Lung microvascular endothelial cell (primary cell): ENCODE measurements around the gene OVCA2. TPM values are rescaled to one million over a fixed set of nuclear protein-coding genes. Genes with fewer than 3 reads are reported as not detected.

Experiments used
- DNase-seq, 2 donors: peaks; one replicate each; pipeline versions ENCODE4 v3.0.0 to v3.0.0-alpha.2; 2010; ENCODE audit warnings: low read depth in 2 of 2
- total RNA-seq: library from RNA; depleted of rRNA; stranded (reverse); fragments of >200 nt; gene quantifications from 2 replicates; pipeline ENCODE4 v1.2.1, GENCODE V29; 2014

Gene OVCA2
- total RNA-seq, 1 donor from 2014 or later = 48.2 TPM

DNA sequence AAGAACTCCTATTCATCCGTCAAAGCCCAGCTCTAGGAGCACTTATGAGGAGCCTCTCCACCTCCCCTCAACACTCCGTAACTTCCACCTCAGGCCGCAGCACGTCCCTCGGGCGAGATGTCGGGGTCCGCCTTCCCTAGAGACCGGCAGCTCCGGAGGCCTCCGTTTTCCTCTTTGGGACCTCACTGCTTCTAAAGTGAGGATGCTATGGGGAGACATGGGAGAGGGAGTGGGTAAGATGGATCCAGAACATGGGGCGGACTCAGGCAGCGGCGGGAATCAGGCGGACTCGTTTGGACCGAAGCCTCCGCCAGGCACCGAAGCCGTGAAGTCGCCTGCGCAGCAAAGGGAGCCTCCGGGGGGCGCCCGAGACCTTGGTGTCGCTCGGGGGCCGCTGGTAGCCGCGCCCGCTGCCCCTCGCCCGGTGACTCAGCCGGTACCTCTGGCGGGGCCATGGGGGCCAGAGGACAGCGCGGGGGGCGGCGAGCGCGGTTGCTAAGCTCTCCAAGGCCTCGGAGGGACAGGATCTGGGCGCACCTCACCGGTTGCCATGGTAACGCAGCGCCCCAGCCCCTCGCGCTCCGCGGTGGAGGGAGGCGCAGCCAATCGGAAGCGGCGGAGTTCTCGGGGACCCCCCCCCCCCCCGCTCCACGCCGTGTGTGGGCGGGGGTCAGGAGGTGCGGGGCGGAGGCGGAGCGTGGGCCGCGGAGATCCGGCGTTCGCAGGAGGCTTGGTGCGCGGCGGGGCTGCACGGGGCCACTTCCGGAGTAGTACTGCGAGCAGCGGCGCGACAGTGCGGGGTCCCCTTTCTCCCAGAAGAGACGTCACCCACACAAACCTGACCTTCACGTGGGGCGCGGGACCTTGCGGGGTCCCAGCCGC lies 11.8 kb downstream of the OVCA2 start:
- peak; percentile 84 to 89 for DNase-seq

DNA sequence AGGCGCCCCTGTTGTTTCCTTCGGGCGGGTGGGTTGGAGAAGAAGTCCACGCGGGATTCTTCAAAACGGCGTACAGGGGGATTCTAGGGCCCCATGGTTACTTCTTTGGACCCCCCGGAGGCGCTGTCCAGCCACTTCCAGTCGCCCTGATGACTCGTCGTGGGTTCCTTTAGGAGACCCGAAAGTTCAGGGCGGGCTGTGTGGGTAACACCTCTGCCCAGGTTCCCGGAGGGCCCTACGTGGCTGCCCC lies 12.4 kb downstream of the OVCA2 start:
- DNase-seq = no peak

DNA sequence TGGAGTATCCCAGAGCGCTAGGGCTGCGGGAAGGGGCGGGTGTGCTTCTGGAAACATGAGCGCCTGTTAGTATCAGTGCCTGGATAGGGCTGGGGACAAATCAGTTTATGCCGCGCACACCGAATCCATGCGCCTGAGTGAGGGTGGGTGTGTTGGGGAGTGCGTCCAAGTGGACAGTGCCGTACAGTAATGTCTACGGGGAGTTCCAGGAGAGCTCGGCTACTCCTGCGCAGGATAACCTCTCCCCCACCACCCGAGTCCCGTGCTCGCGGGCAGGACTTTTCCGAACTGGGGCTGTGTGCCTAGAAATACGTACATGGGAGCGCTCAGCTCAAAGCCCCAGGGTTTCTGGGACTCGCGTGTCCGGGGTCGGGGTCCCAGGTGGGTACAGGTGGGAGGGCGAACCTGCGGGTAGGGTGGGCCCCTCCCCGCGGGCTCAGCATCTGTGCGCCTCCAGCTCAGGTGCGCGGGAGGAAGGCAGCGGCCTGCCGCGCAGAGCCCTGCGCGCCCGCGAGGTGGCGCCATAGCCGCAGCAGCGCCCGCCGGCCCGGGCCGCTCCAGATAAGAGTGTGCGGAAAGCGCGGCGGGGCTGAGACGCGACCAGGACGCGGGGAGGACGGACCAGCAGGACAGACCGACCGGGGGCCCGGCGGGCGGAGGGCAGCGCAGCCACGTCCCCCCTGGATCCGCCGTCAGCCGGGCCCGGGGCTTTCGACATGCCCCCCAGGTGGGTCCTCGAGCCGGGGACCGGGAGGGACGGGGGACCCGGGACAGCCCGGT lies 12.9 kb downstream of the OVCA2 start, which contains the start of gene HIC1:
TSS of gene HIC1 (plus strand) at position 592 of the 780 bp plus-strand sequence. CDS start 1,588 bp downstream, outside the sequence.
- DNase-seq = peak; percentile 87 to 90

DNA sequence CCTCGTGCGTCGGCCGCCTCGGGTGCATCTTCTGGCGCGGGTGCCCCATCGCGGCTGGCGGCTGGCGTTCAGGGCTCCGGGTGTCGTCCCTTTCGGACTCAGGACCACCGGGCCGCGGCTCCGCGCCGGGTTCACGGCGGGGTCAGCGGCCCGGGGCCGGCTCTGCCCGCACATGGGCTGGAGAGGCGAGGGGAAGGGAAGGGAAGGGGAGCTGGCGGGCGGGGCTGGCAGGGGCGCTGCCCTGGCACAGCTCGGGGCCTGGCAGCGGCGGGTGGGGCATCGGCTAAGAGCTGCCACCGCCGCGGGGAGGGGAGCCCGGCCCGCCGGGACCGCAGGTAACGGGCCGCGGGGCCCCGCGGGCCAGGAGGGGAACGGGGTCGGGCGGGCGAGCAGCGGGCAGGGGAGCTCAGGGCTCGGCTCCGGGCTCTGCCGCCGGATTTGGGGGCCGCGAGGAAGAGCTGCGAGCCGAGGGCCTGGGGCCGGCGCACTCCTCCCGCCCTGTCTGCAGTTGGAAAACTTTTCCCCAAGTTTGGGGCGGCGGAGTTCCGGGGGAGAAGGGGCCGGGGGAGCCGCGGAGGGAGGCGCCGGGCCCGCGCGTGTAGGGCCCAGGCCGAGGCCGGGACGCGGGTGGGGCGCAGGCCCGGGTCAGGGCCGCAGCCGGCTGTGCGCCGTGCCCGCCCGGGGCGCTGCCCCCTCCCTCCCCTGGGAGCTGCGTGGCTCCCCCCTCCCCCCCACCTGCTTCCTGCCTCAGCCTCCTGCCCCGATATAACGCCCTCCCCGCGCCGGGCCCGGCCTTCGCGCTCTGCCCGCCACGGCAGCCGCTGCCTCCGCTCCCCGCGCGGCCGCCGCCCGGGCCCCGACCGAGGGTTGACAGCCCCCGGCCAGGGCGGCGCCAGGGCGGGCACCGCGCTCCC lies 13.7 kb downstream of the OVCA2 start:
- peak; percentile 70 to 71 for DNase-seq

DNA sequence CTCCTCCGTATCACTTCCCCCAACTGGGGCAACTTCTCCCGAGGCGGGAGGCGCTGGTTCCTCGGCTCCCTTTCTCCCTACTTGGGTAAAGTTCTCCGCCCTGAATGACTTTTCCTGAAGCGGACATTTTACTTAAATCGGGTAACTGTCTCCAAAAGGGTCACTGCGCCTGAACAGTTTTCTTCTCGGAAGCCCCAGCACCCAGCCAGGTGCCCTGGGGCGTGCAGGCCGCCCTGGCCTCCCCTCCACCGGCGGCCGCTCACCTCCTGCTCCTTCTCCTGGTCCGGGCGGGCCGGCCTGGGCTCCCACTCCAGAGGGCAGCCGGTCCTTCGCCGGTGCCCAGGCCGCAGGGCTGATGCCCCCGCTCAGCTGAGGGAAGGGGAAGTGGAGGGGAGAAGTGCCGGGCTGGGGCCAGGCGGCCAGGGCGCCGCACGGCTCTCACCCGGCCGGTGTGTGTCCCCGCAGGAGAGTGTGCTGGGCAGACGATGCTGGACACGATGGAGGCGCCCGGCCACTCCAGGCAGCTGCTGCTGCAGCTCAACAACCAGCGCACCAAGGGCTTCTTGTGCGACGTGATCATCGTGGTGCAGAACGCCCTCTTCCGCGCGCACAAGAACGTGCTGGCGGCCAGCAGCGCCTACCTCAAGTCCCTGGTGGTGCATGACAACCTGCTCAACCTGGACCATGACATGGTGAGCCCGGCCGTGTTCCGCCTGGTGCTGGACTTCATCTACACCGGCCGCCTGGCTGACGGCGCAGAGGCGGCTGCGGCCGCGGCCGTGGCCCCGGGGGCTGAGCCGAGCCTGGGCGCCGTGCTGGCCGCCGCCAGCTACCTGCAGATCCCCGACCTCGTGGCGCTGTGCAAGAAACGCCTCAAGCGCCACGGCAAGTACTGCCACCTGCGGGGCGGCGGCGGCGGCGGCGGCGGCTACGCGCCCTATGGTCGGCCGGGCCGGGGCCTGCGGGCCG lies 14.7 kb downstream of the OVCA2 start:
- DNase-seq = peak; percentile 53 to 68

DNA sequence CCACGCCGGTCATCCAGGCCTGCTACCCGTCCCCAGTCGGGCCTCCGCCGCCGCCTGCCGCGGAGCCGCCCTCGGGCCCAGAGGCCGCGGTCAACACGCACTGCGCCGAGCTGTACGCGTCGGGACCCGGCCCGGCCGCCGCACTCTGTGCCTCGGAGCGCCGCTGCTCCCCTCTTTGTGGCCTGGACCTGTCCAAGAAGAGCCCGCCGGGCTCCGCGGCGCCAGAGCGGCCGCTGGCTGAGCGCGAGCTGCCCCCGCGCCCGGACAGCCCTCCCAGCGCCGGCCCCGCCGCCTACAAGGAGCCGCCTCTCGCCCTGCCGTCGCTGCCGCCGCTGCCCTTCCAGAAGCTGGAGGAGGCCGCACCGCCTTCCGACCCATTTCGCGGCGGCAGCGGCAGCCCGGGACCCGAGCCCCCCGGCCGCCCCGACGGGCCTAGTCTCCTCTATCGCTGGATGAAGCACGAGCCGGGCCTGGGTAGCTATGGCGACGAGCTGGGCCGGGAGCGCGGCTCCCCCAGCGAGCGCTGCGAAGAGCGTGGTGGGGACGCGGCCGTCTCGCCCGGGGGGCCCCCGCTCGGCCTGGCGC lies 15.4 kb downstream of the OVCA2 start:
- DNase-seq = no peak

DNA sequence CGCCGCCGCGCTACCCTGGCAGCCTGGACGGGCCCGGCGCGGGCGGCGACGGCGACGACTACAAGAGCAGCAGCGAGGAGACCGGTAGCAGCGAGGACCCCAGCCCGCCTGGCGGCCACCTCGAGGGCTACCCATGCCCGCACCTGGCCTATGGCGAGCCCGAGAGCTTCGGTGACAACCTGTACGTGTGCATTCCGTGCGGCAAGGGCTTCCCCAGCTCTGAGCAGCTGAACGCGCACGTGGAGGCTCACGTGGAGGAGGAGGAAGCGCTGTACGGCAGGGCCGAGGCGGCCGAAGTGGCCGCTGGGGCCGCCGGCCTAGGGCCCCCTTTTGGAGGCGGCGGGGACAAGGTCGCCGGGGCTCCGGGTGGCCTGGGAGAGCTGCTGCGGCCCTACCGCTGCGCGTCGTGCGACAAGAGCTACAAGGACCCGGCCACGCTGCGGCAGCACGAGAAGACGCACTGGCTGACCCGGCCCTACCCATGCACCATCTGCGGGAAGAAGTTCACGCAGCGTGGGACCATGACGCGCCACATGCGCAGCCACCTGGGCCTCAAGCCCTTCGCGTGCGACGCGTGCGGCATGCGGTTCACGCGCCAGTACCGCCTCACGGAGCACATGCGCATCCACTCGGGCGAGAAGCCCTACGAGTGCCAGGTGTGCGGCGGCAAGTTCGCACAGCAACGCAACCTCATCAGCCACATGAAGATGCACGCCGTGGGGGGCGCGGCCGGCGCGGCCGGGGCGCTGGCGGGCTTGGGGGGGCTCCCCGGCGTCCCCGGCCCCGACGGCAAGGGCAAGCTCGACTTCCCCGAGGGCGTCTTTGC lies 16.2 kb downstream of the OVCA2 start:
- DNase-seq = peak; percentile 33 to 46

DNA sequence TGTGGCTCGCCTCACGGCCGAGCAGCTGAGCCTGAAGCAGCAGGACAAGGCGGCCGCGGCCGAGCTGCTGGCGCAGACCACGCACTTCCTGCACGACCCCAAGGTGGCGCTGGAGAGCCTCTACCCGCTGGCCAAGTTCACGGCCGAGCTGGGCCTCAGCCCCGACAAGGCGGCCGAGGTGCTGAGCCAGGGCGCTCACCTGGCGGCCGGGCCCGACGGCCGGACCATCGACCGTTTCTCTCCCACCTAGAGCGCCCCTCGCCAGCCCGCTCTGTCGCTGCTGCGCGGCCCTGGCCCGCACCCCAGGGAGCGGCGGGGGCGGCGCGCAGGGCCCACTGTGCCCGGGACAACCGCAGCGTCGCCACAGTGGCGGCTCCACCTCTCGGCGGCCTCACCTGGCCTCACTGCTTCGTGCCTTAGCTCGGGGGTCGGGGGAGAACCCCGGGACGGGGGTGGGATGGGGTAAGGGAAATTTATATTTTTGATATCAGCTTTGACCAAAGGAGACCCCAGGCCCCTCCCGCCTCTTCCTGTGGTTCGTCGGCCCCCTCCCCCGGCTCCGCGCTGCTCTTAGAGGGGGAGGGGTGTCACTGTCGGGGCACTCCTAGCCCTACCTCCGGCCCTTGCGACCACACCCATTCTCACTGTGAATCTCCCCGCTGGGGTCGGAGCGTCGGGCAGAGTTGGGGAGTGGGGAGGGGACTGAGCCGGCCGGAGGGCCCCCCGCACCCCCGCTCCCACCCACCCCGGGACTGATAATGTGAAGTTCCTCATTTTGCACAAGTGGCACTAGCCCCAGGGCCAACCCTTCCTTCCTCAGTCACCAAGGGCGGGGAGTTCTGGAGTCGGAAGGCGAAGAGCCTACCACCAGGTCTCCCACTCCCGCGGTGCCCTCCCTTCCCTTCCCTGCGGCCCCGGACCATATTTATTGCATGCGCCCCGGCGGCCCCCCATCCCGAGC lies 17.0 kb downstream of the OVCA2 start:
- peak; percentile 40 to 72 for DNase-seq

DNA sequence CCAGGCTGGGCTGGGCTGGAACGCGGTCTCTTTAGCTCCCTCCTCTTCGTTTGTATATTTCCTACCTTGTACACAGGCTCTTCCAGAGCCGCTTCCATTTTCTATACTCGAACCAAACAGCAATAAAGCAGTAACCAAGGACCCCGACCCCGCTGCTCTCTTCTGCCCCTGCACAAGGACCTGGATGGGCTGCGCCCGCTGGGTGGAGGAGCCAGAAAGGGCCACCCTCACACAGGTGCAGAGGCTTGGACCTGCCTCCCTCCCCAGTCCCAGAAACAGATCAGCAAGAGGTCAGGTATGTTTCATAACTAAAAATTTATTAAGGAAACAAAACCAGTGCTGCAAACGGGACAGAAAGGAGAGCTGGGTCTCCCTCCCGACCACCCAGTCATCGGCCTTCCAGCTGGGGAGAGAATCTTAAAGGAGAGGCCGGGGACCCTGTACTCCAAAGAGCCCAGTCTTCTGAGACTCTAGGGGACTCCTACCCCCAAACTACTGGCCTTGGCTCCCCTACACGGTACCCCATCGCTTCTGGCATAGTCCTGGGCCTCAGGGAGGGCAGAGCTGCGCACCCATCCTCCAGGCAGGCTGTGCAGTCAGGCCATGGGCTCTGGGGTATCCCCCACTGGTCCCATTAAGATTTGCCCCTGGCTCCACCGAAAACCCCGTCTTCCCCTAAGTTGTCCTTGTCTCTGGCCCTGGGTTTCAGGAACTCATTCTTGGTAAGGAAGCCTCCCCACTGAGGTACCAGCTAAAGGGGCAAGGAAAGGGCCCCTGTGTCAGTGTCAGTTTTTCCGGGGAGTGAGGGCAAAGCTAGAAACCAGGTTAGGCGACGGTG lies 17.9 kb downstream of the OVCA2 start:
- DNase-seq = no peak

DNA sequence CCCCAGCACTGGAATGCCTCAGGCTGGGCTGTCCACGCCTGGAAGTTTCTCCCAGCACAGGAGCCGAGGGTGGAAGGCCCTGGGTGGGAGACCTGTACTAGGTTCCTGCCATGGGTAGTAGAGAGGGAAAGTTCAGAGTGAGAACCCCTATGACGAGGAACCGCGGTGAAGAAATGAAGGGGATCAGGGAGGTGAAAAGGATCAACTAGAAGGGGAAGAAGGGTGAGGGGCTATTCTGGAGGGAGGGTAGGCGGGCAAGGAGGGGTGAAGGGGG lies 18.5 kb downstream of the OVCA2 start:
- no peak for DNase-seq

DNA sequence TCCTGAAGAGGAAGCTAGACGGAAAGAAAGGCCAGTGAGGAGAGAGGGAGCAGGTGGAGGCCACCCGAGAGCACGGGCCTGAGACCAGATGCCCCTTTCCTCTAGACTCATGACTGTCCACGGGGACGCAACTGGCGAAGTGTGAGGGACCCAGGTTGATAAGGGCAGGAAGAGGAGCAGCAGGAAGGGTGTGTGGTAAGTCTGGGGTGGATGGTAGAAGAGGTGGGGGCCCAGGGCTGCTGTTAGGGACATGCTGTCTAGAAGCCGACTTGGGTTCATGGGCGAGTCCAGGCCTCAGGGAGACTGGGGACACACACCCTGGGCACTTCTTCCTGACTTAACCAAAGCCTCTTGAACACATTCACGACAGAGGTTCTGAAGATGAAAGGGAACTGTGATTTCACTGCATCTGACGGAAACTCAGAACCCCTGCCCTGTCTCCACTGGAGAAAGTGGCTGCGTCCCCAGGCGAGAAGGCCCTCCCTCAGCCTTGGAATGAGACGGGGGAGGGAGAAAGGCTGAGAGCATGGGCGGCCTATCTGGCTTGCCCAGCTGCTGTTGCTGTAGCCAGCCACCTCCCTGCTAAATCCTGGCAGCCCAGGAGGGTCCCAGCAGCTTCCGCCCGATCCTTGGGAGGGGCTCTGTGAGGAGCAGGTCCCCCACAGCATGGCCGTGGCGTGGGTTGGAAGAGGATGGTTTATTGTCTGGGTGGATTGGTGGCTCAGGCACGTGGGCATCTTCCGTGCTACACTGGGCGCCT lies 19.0 kb downstream of the OVCA2 start:
- peak; percentile 41 to 50 for DNase-seq

DNA sequence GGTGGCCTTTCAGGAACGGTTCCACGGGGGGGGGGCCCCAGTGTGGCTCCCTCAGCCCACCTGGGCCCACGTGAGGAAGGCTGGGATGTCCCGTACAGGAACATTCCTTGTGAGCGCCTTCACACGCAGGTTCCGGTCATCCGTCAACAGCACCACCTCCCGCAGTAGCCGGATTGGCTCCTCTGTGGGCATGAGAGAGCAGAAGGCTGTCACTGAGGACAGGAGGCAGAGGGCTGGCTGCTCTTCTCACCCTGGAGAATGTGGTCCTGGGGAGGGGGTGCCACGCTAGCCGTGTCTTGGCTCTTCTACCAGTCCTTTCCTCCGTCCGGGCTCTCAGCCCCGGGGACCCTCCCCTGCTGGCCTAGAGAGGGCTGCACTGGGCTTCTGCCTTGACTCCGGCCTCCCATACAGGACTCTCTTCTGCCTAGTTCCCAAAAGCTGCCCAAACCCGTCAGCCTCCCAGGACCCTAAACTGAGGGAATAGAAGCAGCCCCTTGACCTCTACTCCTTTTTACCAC lies 19.7 kb downstream of the OVCA2 start:
- DNase-seq = peak in 1 of 2 donors; percentile 50

DNA sequence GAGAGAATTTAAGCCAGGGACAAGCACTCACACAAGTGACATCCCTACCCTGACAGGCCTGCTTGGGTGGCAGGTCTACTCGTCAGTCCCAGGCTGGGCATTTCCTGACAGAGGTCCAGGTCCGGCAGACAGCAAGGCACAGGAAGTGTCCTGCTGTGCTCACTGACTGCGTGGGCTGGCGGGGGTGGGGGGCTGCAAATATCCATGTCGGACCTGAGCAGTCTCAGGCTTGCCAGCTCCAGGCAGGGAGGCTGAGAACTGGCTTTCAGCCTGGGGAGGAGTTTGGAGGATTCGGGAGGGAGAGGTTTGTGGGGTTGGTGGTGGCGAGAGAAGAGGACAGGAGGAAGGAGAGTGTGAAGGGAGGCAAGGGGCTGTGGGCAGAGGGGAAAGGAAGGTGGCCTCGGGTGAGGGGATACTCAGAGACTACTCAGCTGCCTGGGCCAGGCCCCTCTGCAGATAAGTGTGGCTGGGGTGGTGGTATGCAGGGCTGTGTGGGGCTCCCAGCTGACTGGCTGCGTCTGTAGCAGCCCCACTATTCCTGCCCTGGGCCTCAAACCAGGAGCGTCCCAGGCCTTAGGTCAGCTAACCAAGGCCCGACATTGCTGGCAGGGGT lies 20.9 kb downstream of the OVCA2 start:
- DNase-seq = peak; percentile 70 to 82

DNA sequence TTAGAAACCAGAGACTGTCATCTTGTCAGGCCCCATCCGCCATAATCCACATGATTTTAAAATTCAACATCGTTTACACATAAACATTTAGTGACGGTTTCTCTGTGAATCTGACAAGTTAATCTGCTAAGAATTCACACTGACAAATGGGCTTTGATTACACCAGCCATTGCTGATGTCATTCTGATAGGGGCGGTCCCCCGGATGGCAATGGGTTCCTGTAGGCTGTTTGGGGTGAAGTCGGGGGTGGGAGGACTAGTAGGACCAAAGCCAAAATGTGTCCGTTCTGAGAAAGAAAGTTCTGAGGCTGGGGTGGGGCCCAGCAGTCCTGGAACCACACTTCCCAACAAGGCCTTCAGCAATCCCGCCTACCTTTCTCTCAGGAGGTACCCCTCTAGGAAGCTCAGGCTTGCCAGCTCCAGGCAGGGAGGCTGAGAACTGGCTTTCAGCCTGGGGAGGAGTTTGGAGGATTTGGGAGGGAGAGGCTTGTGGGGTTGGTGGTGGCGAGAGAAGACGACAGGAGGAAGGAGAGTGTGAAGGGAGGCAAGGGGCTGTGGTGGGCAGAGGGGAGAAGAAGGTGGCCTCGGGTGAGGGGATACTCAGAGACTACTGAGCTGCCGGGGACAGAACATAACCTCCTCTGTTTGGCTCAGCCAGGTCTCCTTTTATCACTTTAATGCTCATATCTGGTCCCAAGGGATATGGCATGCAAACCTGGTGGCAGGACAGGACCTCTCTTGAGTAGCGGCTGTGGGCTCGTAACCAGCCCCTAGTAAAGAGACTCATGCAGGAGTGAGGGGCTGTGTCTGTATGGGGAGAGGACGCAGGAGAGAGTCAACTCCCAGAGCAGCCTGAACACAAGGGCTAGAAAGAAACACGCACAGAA lies 21.7 kb downstream of the OVCA2 start:
- DNase-seq = peak; percentile 53 to 82

DNA sequence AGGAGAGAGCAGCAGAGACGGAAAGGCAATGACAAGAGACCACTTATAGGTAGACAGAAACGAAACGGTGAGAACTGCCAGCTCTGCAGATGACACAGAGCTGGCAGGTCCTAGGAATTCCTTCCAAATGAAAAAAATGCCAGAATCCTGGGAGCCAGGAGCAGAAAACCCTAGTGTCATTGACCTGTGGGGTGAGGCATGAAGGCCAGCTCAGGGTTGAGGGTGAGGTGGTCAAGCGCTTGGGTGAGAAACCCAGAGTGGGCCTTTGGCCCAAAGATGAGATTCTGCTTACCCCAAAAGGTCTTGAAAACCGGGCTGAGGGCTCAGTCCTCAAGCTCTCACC lies 22.3 kb downstream of the OVCA2 start:
- no peak for DNase-seq
